OCI-LY1 (cell line): Measurements from ENCODE around the gene SGCB.
A peak's percentile ranks its signal among the peaks of the same experiment; 100 is the strongest.

Experiments
- H2AFZ ChIP-seq: fragments of 200-600 bp; sonication (generic), shearing (Covaris generic); 2 replicates; pipeline ENCODE4 v1.6.0; 2014; ENCODE audit warnings: antibody characterized with exemption, mild to moderate bottlenecking, low read length
- H3F3A ChIP-seq: fragments of 200-600 bp; sonication (generic), shearing (Covaris generic); 2 replicates; pipeline ENCODE4 v1.6.0; 2014; ENCODE audit warnings: mild to moderate bottlenecking, antibody characterized with exemption, low read length, moderate library complexity; ENCODE audit not compliant: insufficient read depth
- H3K27ac ChIP-seq: fragments of 200-600 bp; sonication (generic); 2 replicates; pipeline ENCODE4 v1.5.1; 2014; ENCODE audit warnings: low read length, mixed run types, mild to moderate bottlenecking, low read depth; ENCODE audit not compliant: poor library complexity, severe bottlenecking
- H3K27me3 ChIP-seq: fragments of 200-600 bp; sonication (generic); 2 replicates; pipeline ENCODE4 v1.6.0; 2014; ENCODE audit warnings: antibody characterized with exemption, mild to moderate bottlenecking, low read length, moderate library complexity; ENCODE audit not compliant: insufficient read depth
- H3K36me3 ChIP-seq: fragments of 200-600 bp; sonication (generic); 2 replicates; pipeline ENCODE4 v1.6.1; 2014; ENCODE audit warnings: mild to moderate bottlenecking, antibody characterized with exemption, low read length, moderate library complexity, mixed read lengths; ENCODE audit not compliant: insufficient read depth
- H3K4me1 ChIP-seq: fragments of 200-600 bp; sonication (generic); 2 replicates; pipeline ENCODE4 v1.5.1; 2014; ENCODE audit warnings: mild to moderate bottlenecking, low read length, moderate library complexity; ENCODE audit not compliant: insufficient read depth, severe bottlenecking
- H3K4me2 ChIP-seq: fragments of 200-600 bp; sonication (generic), shearing (Covaris generic); 2 replicates; pipeline ENCODE4 v1.6.1; 2014; ENCODE audit warnings: low read length
- H3K4me3 ChIP-seq: fragments of 200-600 bp; sonication (generic); 2 replicates; pipeline ENCODE4 v1.5.1; 2014; ENCODE audit warnings: low read length, low read depth, mild to moderate bottlenecking, mixed read lengths; ENCODE audit not compliant: poor library complexity, severe bottlenecking
- H3K79me2 ChIP-seq: fragments of 200-600 bp; shearing (Covaris generic); 2 replicates; pipeline ENCODE4 v1.6.1; 2016; ENCODE audit warnings: mixed run types, low read length, mixed read lengths; ENCODE audit not compliant: insufficient read depth
- H3K9ac ChIP-seq: fragments of 200-600 bp; sonication (generic), shearing (Covaris generic); 2 replicates; pipeline ENCODE4 v1.6.1; 2014; ENCODE audit warnings: mild to moderate bottlenecking, low read length, mixed read lengths
- H3K9me2 ChIP-seq: fragments of 200-600 bp; sonication (generic), shearing (Covaris generic); 2 replicates; pipeline ENCODE4 v1.6.1; 2014; ENCODE audit warnings: low read depth, mild to moderate bottlenecking, low read length, mixed read lengths
- H3K9me3 ChIP-seq: fragments of 200-600 bp; shearing (Covaris generic); 2 replicates; pipeline ENCODE4 v1.6.1; 2014; ENCODE audit warnings: low read length, mixed read lengths
- H4K20me1 ChIP-seq: fragments of 200-600 bp; sonication (generic), shearing (Covaris generic); 2 replicates; pipeline ENCODE4 v1.6.0; 2016; ENCODE audit warnings: mild to moderate bottlenecking, low read length; ENCODE audit not compliant: insufficient read depth
- CTCF ChIP-seq: fragments of 200-600 bp; sonication (generic), shearing (Covaris generic); IDR thresholded peaks from 2 replicates; pipeline ENCODE4 v1.5.1; 2017; ENCODE audit warnings: mild to moderate bottlenecking, antibody characterized with exemption, low read length, moderate library complexity, mixed read lengths
- EZH2 ChIP-seq: fragments of 200-600 bp; sonication (generic), shearing (Covaris generic); IDR thresholded peaks from 2 replicates; pipeline ENCODE4 v1.8.0; 2017; ENCODE audit warnings: borderline replicate concordance, mixed run types, mild to moderate bottlenecking, antibody characterized with exemption, low read length, moderate library complexity, mixed read lengths

The SGCB gene

DNA sequence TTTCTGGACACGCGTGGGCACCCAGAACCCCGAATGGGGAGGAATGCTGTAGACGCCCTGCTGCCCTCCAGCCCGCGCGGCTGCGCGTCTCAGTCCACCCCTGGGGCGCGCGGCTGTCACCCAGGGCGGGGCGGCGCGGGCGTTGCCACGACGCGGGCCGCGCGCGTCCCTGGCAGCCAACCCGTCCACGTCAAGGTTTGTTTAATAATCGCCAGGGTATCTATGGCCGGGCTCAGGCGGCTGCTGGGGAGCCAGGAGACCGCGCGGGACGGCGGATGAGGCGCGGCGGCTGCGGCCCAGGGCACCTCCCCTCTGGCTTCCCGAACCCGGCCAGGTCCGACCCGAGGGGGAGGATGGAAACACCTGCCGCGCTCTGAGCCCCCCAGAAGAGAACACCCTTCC lies 13.1 kb upstream of the SGCB start, which contains the start of gene SPATA18:
TSS of gene SPATA18 (plus strand) at position 92 of the 402 bp plus-strand sequence. CDS start 401 bp downstream, outside the sequence.
- H3F3A ChIP-seq, result no peaks in the 10 kb centered on the region
- no peaks in the 10 kb centered on the region for H3K9me2 ChIP-seq
- no peak within 1 kb of the TSS for H2AFZ ChIP-seq
- H3K4me1 ChIP-seq, result peaks cover 7% of the 10 kb centered on the region
- H3K9ac ChIP-seq, result no peak within 1 kb of the TSS
- H3K79me2 ChIP-seq, result no peaks in the 10 kb centered on the region
- peak within 1 kb of the TSS; percentile 12; the same call in 1 of the 2 replicates for H3K4me2 ChIP-seq
- H3K27me3 ChIP-seq, result 0 out of 2 replicates have a peak, but pooled peaks cover 6% of the 10 kb centered on the region
- H3K36me3 ChIP-seq, result no peaks in the 10 kb centered on the region
- no peak for TF ChIP-seq EZH2
- no peak for TF ChIP-seq CTCF
- no peak within 1 kb of the TSS for H3K27ac ChIP-seq
- H3K9me3 ChIP-seq, result no peaks in the 10 kb centered on the region
- no peak within 1 kb of the TSS for H3K4me3 ChIP-seq
- no peaks in the 10 kb centered on the region for H4K20me1 ChIP-seq

DNA sequence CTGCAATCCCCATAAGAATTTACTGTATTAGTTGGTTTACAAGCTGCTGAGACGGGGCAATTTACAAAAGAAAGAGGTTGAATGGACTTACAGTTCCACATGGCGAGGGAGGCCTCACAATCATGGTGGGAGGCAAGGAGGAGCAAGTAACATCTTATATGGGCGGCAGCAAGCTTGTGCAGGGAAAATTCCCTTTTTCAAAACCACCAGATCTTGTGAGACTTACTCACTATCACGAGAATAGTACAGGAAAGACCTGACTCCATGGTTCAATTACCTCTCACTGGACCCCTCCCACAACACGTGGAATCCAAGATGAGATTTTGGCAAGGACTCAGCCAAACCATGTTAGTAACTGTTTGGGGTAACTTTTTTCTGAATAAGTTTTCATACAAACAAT lies 11.2 kb upstream of the SGCB start:
- Histone ChIP-seq H3K9me3 (no peaks in the 10 kb centered on the region), H3K9me2 (no peaks in the 10 kb centered on the region), H3K4me3 (no peak overlapping the region), H3K27me3 (0 out of 2 replicates have a peak, but pooled peaks cover 6% of the 10 kb centered on the region), H3K79me2 (no peaks in the 10 kb centered on the region), H3K27ac (no peak overlapping the region), H3K9ac (no peak overlapping the region), H3F3A (no peaks in the 10 kb centered on the region), H3K36me3 (no peaks in the 10 kb centered on the region), H2AFZ (no peak overlapping the region), H3K4me2 (no peak overlapping the region), H3K4me1 (peaks cover 7% of the 10 kb centered on the region), H4K20me1 (no peaks in the 10 kb centered on the region)
- TF ChIP-seq CTCF (no peak), EZH2 (no peak)

DNA sequence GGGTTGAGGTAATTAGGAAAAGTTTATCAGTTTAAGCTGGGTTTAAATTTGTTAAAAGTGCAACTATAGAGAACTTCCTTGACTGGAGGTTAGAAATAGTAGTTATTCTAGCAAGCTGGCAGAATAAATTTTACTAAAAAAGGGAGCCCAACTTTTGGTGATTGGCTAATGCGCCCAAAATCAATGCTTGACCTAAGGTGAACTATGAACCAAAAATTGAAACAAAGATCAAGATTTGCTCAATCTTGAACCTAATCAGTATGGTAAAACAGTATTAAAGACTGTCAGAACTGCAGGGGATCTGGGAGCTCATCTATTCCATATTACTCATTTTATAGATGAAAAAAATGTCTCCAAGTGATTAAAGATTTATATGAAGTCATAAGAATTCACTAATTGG lies 6.9 kb upstream of the SGCB start:
- H3K36me3 ChIP-seq, result no peaks in the 10 kb centered on the region
- H3K4me1 ChIP-seq, result no peaks in the 10 kb centered on the region
- no peaks in the 10 kb centered on the region for H3K27me3 ChIP-seq
- no peak overlapping the region for H3K4me3 ChIP-seq
- no peaks in the 10 kb centered on the region for H3K9me2 ChIP-seq
- H4K20me1 ChIP-seq, result no peaks in the 10 kb centered on the region
- no peak for TF ChIP-seq EZH2
- no peaks in the 10 kb centered on the region for H3F3A ChIP-seq
- no peaks in the 10 kb centered on the region for H3K79me2 ChIP-seq
- no peaks in the 10 kb centered on the region for H3K9me3 ChIP-seq
- H3K4me2 ChIP-seq, result no peak overlapping the region
- no peak overlapping the region for H3K27ac ChIP-seq
- no peak overlapping the region for H2AFZ ChIP-seq
- no peak overlapping the region for H3K9ac ChIP-seq

GRCh38 chr4:52037689-52038102 lies 403 bp downstream of the SGCB start:
- H3K9me3 ChIP-seq, result no peaks in the 10 kb centered on the region
- peak overlapping the region; percentile 68 for H3K4me2 ChIP-seq
- H3F3A ChIP-seq, result no peaks in the 10 kb centered on the region
- H3K27ac ChIP-seq, result no peak overlapping the region
- peaks cover 27% of the 10 kb centered on the region for H3K4me1 ChIP-seq
- no peaks in the 10 kb centered on the region for H3K27me3 ChIP-seq
- H2AFZ ChIP-seq, result 0 out of 2 replicates have a peak overlapping the region, but pooled peaks have one; percentile 23
- no peak for TF ChIP-seq EZH2
- no peak for TF ChIP-seq CTCF
- peaks cover 3% of the 10 kb centered on the region; the same call in 1 of the 2 replicates for H3K79me2 ChIP-seq
- H3K36me3 ChIP-seq, result no peaks in the 10 kb centered on the region
- peak overlapping the region; percentile 85 for H3K4me3 ChIP-seq
- H4K20me1 ChIP-seq, result no peaks in the 10 kb centered on the region
- H3K9me2 ChIP-seq, result no peaks in the 10 kb centered on the region
- H3K9ac ChIP-seq, result peak overlapping the region; percentile 74
